Caco-2 (cell line): ENCODE results near the gene TFIP11. TPM values are rescaled to one million over a fixed set of nuclear protein-coding genes. Genes with fewer than 3 reads are reported as not detected.

Source experiments
- BruUV-seq: library from RNA; stranded (reverse); fragments of 400-500 nt; replicated peaks from 2 replicates; lab custom pipeline; 2021; lab: Mats Ljungman, UMichigan
- CTCF ChIA-PET: fragments of 300-600 bp; sonication (Branson Sonifier 250); formaldehyde crosslinking; loops from one replicate; lab custom pipeline; 2022; ENCODE audit warnings: antibody characterized with exemption; lab: Charles Lee
- POLR2A ChIA-PET: fragments of 300-600 bp; sonication (Branson Sonifier 250); formaldehyde crosslinking; loops from one replicate; lab custom pipeline; 2022; ENCODE audit warnings: antibody characterized with exemption; lab: Charles Lee
- DNase-seq, 2 experiments: peaks; one replicate each; pipeline versions ENCODE4 v3.0.0 to v3.0.0-alpha.2; 2020 to 2022
- H3K27me3 ChIP-seq: replicated peaks from 2 replicates; pipeline ENCODE4 v1.6.0; 2011; ENCODE audit warnings: low read length; ENCODE audit not compliant: control insufficient read depth, insufficient read depth
- H3K36me3 ChIP-seq: 2 replicates; pipeline ENCODE4 v1.5.1; 2011; ENCODE audit warnings: low read length; ENCODE audit not compliant: control insufficient read depth, insufficient read depth
- H3K4me1 ChIP-seq: fragments of 250-450 bp; sonication (Bioruptor Pico); 2 replicates; pipeline ENCODE4 v1.5.1; 2020; ENCODE audit warnings: mild to moderate bottlenecking
- H3K4me3 ChIP-seq: 2 replicates; pipeline ENCODE4 v1.5.1; 2011; ENCODE audit warnings: low read depth, mild to moderate bottlenecking, control low read depth, low read length
- H3K9me3 ChIP-seq: fragments of 250-450 bp; sonication (Bioruptor Pico); 2 replicates; pipeline ENCODE4 v1.5.1; 2020; ENCODE audit warnings: mild to moderate bottlenecking, moderate library complexity
- H3K27ac Mint-ChIP-seq: one replicate; pipeline ENCODE4 v1.8.0; 2022; ENCODE audit warnings: mixed read lengths; ENCODE audit not compliant: unreplicated experiment
- H3K27me3 Mint-ChIP-seq: one replicate; pipeline ENCODE4 v1.8.0; 2022; ENCODE audit warnings: mixed read lengths; ENCODE audit not compliant: insufficient read depth, unreplicated experiment
- H3K36me3 Mint-ChIP-seq: one replicate; pipeline ENCODE4 v1.8.0; 2022; ENCODE audit warnings: mild to moderate bottlenecking, mixed read lengths; ENCODE audit not compliant: insufficient read depth, unreplicated experiment
- H3K4me1 Mint-ChIP-seq: one replicate; pipeline ENCODE4 v1.8.0; 2022; ENCODE audit warnings: low read depth, mixed read lengths; ENCODE audit not compliant: unreplicated experiment
- H3K4me3 Mint-ChIP-seq: one replicate; pipeline ENCODE4 v1.8.0; 2022; ENCODE audit warnings: mild to moderate bottlenecking, moderate library complexity, mixed read lengths; ENCODE audit not compliant: unreplicated experiment
- H3K9me3 Mint-ChIP-seq: one replicate; pipeline ENCODE4 v1.8.0; 2022; ENCODE audit warnings: mixed read lengths; ENCODE audit not compliant: unreplicated experiment
- intact Hi-C: fragments of 100-400 bp; cut with micrococcal nuclease; formaldehyde crosslinking; loops from one replicate; pipeline ENCODE4 v1.10.0; 2022; ENCODE audit not compliant: unreplicated experiment
- total RNA-seq: library from RNA; stranded (reverse); gene quantifications from 2 replicates; pipeline ENCODE4 v1.2.3, GENCODE V29; 2022
- TF ChIP-seq, protein P1 (sequence below), 2 experiments: fragments of 200-600 bp in 1 of 2; IDR thresholded peaks; 1 replicate in 1 of 2; 2 replicates in 1 of 2; pipeline versions ENCODE4 v1.5.1 to v1.8.0; 2011 to 2022; ENCODE audit warnings: antibody characterized with exemption in 1 of 2, control low read depth in 1 of 2, inconsistent platforms in 1 of 2, low read depth in 1 of 2, low read length in 1 of 2, mild to moderate bottlenecking in 1 of 2, moderate library complexity in 1 of 2; ENCODE audit not compliant: insufficient read depth in 1 of 2, severe bottlenecking in 1 of 2, unreplicated experiment in 1 of 2

TFIP11 gene
- total RNA-seq, 1 experiment from 2014 or later = 27.7 TPM

GRCh38 chr22:26514419-26515161 is 2.3 kb upstream of the TFIP11 start:
- no peaks in the 10 kb centered on the region for H3K36me3 ChIP-seq
- no peaks in the 10 kb centered on the region for H3K27me3 ChIP-seq
- H3K9me3 Mint-ChIP-seq = no peaks in the 10 kb centered on the region
- H3K27ac Mint-ChIP-seq = no peak overlapping the region
- no peaks in the 10 kb centered on the region for H3K4me1 Mint-ChIP-seq
- no peaks in the 10 kb centered on the region; the same call in 1 of the 2 replicates for H3K4me1 ChIP-seq
- no TSS peak for BruUV-seq
- no peak overlapping the region for H3K4me3 Mint-ChIP-seq
- no peak for DNase-seq
- ChIA-PET POLR2A (no interaction called here), CTCF (no interaction called here)
- no peak overlapping the region for H3K4me3 ChIP-seq
- intact Hi-C loops = loop anchor here (5.0 kb wide), 1 partner anchor 53 kb away; no protein-coding TSS in a partner anchor
- no peaks in the 10 kb centered on the region for H3K27me3 Mint-ChIP-seq
- TF ChIP-seq, protein P1, sequence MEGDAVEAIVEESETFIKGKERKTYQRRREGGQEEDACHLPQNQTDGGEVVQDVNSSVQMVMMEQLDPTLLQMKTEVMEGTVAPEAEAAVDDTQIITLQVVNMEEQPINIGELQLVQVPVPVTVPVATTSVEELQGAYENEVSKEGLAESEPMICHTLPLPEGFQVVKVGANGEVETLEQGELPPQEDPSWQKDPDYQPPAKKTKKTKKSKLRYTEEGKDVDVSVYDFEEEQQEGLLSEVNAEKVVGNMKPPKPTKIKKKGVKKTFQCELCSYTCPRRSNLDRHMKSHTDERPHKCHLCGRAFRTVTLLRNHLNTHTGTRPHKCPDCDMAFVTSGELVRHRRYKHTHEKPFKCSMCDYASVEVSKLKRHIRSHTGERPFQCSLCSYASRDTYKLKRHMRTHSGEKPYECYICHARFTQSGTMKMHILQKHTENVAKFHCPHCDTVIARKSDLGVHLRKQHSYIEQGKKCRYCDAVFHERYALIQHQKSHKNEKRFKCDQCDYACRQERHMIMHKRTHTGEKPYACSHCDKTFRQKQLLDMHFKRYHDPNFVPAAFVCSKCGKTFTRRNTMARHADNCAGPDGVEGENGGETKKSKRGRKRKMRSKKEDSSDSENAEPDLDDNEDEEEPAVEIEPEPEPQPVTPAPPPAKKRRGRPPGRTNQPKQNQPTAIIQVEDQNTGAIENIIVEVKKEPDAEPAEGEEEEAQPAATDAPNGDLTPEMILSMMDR (IDR thresholded peaks at IDR 0.05; ENCODE audit: insufficient read depth in 1 of 2, low read depth in 1 of 2, low read length in 1 of 2, severe bottlenecking in 1 of 2, unreplicated experiment in 1 of 2) = no peak
- peaks cover 13% of the 10 kb centered on the region for H3K36me3 Mint-ChIP-seq
- H3K9me3 ChIP-seq = no peaks in the 10 kb centered on the region

- no peak for DNase-seq
- H3K4me3 Mint-ChIP-seq = no peak overlapping the region
- intact Hi-C loops = no loop called here
- BruUV-seq = no TSS peak
- no peaks in the 10 kb centered on the region for H3K9me3 Mint-ChIP-seq
- TF ChIP-seq, protein P1 (IDR thresholded peaks at IDR 0.05; ENCODE audit: insufficient read depth in 1 of 2, low read depth in 1 of 2, low read length in 1 of 2, severe bottlenecking in 1 of 2, unreplicated experiment in 1 of 2) = no peak
- no peaks in the 10 kb centered on the region for H3K4me1 Mint-ChIP-seq
- H3K36me3 Mint-ChIP-seq = peaks cover 20% of the 10 kb centered on the region
- Histone ChIP-seq H3K4me1 (no peaks in the 10 kb centered on the region; the same call in 1 of the 2 replicates), H3K4me3 (no peak overlapping the region), H3K9me3 (no peaks in the 10 kb centered on the region), H3K36me3 (no peaks in the 10 kb centered on the region), H3K27me3 (no peaks in the 10 kb centered on the region)
- H3K27ac Mint-ChIP-seq = no peak overlapping the region
- CTCF ChIA-PET = no interaction called here
- POLR2A ChIA-PET = no interaction called here
- H3K27me3 Mint-ChIP-seq = no peaks in the 10 kb centered on the region
Measured at GRCh38 chr22:26513838-26514237, 1.6 kb upstream of the TFIP11 start.

- no peaks in the 10 kb centered on the region for H3K9me3 ChIP-seq
- Mint-ChIP-seq H3K27ac (no peak overlapping the region), H3K4me1 (no peaks in the 10 kb centered on the region), H3K9me3 (no peaks in the 10 kb centered on the region), H3K27me3 (no peaks in the 10 kb centered on the region), H3K36me3 (peaks cover 55% of the 10 kb centered on the region), H3K4me3 (no peak overlapping the region)
- ChIA-PET CTCF (no interaction called here), POLR2A (no interaction called here)
- no TSS peak for BruUV-seq
- H3K4me1 ChIP-seq = no peaks in the 10 kb centered on the region; the same call in 1 of the 2 replicates
- no peak overlapping the region for H3K4me3 ChIP-seq
- DNase-seq = no peak
- no peaks in the 10 kb centered on the region for H3K27me3 ChIP-seq
- TF ChIP-seq, protein P1 (IDR thresholded peaks at IDR 0.05; ENCODE audit: insufficient read depth in 1 of 2, low read depth in 1 of 2, low read length in 1 of 2, severe bottlenecking in 1 of 2, unreplicated experiment in 1 of 2) = no peak
- intact Hi-C loops = no loop called here
- H3K36me3 ChIP-seq = peaks cover 4% of the 10 kb centered on the region
Measured at GRCh38 chr22:26508148-26508547, 4.1 kb downstream of the TFIP11 start.
